C4-2B (cell line): Measurements from ENCODE around the gene KLK1.
"Not testable (repeated sequence)": the region's sequence is repeated elsewhere in the genome, so short reads cannot be mapped to it uniquely, and the experiment has no call there.

Source experiments
- H3K27ac ChIP-seq: fragments of 450-650 bp; 2 replicates; pipeline ENCODE4 v1.5.1; 2017
- CTCF ChIP-seq: fragments of 450-650 bp; conservative IDR thresholded peaks from 2 replicates; pipeline ENCODE4 v1.5.1; 2017; ENCODE audit warnings: mild to moderate bottlenecking
- ZFX ChIP-seq: fragments of 450-650 bp; IDR thresholded peaks from 2 replicates; pipeline ENCODE4 v1.6.1; 2017

The KLK1 gene

GRCh38 chr19:50777830-50778303 is 45.7 kb downstream of the KLK1 start:
- no peak overlapping the region for H3K27ac ChIP-seq
- TF ChIP-seq ZFX (no peak), CTCF (no peak)

- TF ChIP-seq ZFX (no peak), CTCF (no peak)
- no peak overlapping the region for H3K27ac ChIP-seq
These were observed 46.3 kb downstream of the KLK1 start for GRCh38 chr19:50777261-50777660.

GRCh38 chr19:50776131-50776530 is 47.5 kb downstream of the KLK1 start:
- TF ChIP-seq ZFX (no peak), CTCF (no peak)
- H3K27ac ChIP-seq, result no peak overlapping the region

- not testable (repeated sequence) for H3K27ac ChIP-seq
These were observed 50.1 kb downstream of the KLK1 start for GRCh38 chr19:50773454-50773853.

GRCh38 chr19:50772912-50773311 is 50.7 kb downstream of the KLK1 start:
- H3K27ac ChIP-seq, result not testable (repeated sequence)

- no peak for TF ChIP-seq ZFX
- TF ChIP-seq CTCF, result no peak
- H3K27ac ChIP-seq, result no peak overlapping the region
These were observed 51.1 kb downstream of the KLK1 start for GRCh38 chr19:50772476-50772875.

DNA sequence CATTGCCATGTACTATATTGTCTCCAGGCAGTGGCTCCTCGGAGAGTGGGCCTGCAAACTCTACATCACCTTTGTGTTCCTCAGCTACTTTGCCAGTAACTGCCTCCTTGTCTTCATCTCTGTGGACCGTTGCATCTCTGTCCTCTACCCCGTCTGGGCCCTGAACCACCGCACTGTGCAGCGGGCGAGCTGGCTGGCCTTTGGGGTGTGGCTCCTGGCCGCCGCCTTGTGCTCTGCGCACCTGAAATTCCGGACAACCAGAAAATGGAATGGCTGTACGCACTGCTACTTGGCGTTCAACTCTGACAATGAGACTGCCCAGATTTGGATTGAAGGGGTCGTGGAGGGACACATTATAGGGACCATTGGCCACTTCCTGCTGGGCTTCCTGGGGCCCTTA is 52.7 kb downstream of the KLK1 start:
- no peak for TF ChIP-seq ZFX
- TF ChIP-seq CTCF, result no peak
- no peak overlapping the region for H3K27ac ChIP-seq

DNA sequence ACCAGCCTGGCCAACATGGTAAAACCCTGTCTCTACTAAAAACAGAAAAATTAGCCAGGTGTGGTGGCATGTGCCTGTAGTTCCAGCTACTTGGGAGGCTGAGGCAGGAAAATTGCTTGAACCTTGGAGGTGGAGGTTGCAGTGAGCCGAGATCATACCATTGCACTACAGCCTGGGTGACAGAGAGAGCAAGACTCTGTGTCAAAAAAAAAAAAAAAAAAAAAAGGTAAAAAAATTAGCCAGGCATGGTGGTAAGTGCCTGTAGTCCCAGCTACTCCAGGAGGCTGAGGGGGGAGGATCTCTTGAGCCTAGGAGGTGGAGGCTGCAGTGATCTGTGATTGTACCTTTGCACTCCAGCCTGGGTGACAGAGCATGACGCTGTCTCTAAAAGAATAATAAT is 53.4 kb downstream of the KLK1 start, which contains the start of gene GPR32:
GPR32 (plus strand) TSS at position 301 of the 400 bp plus-strand sequence. CDS start 137 bp downstream, outside the sequence.
- not testable (repeated sequence) for H3K27ac ChIP-seq
